Right lung (tissue), 5 donors: ENCODE measurements around the gene FMO5. TPM values are rescaled to one million over a fixed set of nuclear protein-coding genes. Genes with fewer than 3 reads are reported as not detected.
A peak's percentile ranks its signal among the peaks of the same experiment; 100 is the strongest.
"Not testable (repeated sequence)": the region's sequence is repeated elsewhere in the genome, so short reads cannot be mapped to it uniquely, and the experiment has no call there.

Source experiments
- DNase-seq, 2 donors: peaks; one replicate each; pipeline ENCODE4 v3.0.0-alpha.2; 2013
- polyA plus RNA-seq, 5 donors: library from polyadenylated mRNA; unstranded; fragments of 120-200 nt; gene quantifications; one replicate each; pipeline versions ENCODE4 v1.2.1 to v1.2.3, GENCODE V29; 2013; ENCODE audit warnings: inconsistent platforms in 1 of 5, low replicate concordance in 1 of 5; ENCODE audit not compliant: insufficient read length in 5 of 5, insufficient read depth in 1 of 5

FMO5 gene
- polyA plus RNA-seq, 5 donors = 5.2 to 12.8 (median 11.0) TPM

GRCh38 chr1:147241934-147242448 is 16.9 kb upstream of the FMO5 start:
- DNase-seq = peak in 1 of 2 donors; percentile 24

DNA sequence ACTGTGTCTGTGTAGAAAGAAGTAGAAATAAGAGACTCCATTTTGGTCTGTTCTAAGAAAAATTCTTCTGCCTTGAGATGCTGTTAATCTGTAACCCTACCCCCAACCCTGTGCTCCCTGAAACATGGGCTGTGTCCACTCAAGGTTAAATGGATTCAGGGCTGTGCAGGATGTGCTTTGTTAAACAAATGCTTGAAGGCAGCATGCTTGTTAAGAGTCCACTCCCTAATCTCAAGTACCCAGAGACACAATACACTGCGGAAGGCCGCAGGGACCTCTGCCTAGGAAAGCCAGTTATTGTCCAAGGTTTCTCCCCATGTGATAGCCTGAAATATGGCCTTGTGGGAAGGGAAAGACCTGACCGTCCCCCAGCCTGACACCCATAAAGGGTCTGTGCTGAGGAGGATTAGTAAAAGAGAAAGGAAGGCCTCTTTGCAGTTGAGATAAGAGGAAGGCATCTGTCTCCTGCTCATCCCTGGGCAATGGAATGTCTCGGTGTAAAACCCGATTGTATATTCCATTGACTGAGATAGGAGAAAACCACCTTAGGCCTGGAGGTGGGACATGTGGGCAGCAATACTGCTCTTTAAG is 15.1 kb upstream of the FMO5 start:
- not testable (repeated sequence) for DNase-seq

DNA sequence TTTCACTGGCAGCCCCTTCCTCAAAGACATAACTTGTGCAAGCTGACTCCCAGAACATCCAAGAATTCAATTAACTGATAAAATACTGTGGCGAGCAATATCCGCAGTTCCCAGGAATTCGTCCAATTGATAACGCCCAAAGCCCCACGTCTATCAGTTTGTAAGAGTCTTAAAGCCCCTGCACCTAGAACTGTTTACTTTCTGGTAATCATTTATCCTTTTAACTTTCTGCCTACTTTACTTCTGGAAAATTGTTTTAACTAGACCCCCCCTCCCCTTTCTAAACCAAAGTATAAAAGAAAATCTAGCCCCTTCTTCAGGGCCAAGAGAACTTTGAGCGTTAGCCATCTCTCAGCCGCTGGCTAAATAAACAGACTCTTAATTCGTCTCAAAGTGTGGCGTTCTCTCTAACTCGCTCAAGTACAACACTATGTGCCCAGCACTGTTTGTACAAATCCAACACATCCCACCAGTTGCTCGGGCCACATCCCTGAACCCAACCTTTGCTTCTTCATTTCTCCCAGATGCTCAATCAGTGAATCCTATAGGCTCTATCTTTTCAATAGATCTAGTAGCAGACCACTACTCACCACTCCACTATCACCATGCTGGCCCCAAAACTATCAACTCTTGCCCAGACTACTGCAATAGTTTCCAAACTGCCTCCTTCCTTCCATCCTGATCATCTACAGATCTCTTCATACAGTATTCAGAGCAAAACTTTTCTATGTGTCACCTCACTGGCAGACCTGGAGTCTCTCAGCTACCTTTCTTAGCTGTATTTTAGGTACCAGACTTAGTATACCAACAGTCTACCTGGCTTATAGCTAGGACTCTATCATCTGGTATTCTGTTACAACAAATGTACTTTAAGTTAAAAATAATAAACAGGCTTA is 14.0 kb upstream of the FMO5 start:
- no peak for DNase-seq

DNA sequence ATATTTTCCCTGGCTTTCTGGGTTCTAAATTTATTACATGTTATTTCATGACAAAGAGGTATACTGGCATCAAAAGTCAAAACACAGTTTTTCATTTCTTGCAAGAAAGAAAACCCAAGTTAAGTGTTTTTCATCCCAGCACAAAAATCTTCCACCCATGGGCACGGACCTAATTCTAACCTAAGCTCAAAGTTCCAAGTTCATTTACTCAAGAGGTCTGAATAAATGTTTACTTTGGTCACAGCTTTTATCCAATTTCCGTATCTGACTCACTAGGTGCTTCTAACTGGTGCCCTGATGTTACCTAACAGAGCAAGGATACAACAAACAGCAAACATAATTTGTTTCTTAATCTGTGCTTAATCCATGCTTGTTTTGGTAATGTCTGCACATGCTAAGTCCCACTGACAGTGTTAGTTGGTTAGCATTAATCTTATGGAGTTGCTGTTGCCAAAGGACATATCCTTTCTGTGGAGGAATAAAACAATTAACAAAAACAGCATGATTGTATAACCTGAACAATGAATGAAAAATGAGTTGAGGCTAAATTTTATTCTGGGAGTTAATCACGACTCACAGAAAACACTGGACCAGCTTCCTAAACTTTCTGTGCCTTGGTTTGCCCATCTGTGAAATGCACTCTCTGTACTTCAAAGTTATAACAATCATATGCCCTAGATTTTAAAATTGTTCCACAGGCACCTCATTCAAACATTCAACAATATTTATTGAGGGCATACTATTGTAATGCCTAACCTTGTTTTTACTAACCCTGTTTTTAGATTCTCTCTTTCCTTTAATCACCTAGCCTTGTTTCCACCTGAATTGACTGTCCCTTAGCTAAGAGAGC is 13.1 kb upstream of the FMO5 start:
- DNase-seq = no peak

GRCh38 chr1:147236959-147237791 is 12.0 kb upstream of the FMO5 start:
- DNase-seq = no peak

GRCh38 chr1:147236448-147236847 is 11.3 kb upstream of the FMO5 start:
- no peak for DNase-seq

GRCh38 chr1:147235822-147236221 is 10.7 kb upstream of the FMO5 start:
- DNase-seq = no peak

GRCh38 chr1:147233903-147234302 is 8.8 kb upstream of the FMO5 start:
- DNase-seq = not testable (repeated sequence)

DNA sequence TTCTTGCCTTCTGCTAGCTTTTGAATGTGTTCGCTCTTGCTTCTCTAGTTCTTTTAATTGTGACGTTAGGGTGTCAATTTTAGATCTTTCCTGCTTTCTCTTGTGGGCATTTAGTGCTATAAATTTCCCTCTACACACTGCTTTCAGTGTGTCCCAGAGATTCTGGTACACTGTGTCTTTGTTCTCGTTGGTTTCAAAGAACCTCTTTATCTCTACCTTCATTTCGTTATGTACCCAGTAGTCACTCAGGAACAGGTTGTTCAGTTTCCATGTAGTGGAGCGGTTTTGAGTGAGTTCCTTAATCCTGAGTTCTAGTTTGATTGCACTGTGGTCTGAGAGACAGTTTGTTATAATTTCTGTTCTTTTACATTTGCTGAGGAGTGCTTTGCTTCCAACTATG is 5.9 kb upstream of the FMO5 start:
- DNase-seq = not testable (repeated sequence)

DNA sequence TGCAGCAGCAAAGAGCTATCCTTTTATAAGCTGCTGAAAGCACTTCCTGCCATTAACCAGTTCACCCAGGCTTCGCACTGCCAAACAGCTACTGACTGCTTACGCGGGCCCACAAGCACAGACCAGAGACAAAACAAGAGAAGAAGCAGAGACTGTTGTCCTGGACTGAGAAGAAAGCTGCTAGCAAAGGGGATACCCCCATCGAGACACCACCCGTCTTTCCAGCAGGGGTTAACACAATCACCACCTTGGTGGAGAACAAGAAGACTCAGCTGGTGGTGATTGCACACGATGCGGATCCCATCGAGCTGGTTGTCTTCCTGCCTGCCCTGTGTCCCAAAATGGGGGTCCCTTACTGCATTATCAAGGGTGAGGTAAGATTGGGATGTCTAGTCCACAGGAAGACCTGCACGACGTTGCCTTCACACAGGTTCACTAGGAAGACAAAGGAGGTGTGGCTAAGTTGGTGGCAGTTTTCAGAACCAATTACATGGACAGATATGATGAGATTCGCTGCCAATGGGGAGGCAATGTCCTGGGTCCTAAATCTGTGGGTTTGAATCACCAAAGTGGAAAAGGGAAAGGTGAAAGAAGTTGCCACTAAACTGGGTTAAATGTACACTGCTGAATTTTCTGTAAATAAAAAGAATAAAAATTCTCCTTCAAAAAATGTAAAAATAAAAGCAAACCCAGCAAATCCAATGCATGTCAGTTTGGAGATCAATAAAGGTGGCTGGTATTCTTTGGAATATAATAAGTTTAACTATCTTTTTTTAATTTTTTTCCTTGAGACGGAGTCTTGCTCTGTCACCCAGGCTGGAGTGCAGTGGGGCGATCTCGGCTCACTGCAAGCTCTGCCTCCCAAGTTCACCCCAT is 1.2 kb downstream of the FMO5 start:
- DNase-seq = no peak

DNA sequence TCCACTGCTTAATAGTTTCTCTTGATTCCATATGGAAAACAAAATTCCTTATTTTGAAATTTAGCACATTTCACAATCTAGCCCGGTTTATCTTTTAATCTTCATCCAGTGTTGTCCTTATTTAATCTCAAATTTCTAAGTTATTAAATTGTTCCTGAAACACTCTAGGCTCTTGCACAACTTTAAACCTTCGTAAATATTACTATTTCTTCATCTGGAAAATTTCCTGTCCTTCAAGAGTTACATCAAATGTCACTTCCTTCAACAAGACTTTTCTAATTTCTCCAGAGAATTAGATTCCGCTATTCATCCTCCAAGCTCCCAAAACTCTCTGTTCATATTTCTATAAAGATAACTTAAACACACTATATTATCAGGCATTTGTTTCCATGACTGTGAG is 6.5 kb downstream of the FMO5 start:
- DNase-seq = no peak

GRCh38 chr1:147217141-147217540 is 8.0 kb downstream of the FMO5 start:
- DNase-seq = no peak

- DNase-seq = no peak
Measured at GRCh38 chr1:147216124-147216523, 9.0 kb downstream of the FMO5 start.

GRCh38 chr1:147215540-147215916 is 9.6 kb downstream of the FMO5 start:
- no peak for DNase-seq

DNA sequence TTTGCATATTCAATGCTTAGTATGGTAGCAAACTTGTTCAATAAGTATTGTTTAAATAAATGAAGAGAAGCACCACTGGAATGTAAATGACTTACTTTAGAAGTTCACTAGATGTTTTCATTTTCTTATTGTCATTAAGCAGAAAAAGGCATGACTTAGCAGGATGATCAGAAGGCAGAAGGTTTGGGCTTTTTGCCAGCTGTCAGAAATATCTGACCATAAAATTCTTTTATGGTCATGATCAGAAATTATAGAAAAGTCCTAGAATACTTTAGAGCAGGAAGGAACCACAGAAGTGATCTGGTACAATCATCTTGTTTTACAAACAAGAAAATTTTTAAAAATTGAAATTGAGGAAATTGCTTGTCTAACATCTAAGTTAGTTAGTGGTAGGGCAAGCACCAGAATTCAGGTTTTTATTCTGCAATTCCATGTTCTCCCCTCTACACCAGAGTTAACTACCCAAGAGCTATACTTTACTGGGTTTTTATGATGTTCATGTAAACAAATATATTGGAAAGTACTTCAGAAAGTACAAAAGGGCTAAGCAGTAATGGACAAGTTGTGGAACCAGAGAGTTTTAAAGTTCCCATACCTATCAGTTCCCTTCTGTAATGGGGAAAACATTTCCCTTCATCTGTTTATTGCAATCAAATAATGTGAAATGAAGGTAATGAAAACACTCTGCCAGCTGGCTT is 10.1 kb downstream of the FMO5 start:
- no peak for DNase-seq

DNA sequence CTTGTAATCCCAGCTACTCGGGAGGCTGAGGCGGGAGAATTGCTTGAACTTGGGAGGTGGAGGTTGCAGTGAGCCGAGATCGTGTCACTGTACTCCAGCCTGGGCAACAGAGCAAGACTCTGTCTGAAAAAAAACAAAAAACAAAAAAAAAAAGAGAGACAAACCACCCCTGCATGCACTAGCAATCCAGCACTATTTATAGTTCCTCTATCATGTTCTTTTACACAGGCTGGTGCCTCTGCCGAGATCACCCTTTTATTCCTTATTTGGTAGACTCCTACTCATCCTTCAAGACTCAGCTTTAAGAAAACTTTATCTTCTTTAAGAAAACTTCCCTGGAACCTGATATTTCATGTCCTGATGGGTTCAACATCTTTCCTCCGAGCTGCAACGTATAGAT is 10.8 kb downstream of the FMO5 start:
- no peak for DNase-seq

GRCh38 chr1:147213271-147213670 is 11.9 kb downstream of the FMO5 start:
- DNase-seq = no peak

GRCh38 chr1:147211577-147211976 is 13.6 kb downstream of the FMO5 start:
- no peak for DNase-seq

- no peak for DNase-seq
Measured at GRCh38 chr1:147210987-147211386, 14.2 kb downstream of the FMO5 start.
